Pulmonary artery endothelial cell (primary cell): ENCODE results near the gene SPATA32. TPM values are rescaled to one million over a fixed set of nuclear protein-coding genes. Genes with fewer than 3 reads are reported as not detected.
A peak's percentile ranks its signal among the peaks of the same experiment; 100 is the strongest.

ENCODE experiments used
- DNase-seq: peaks from one replicate; pipeline ENCODE4 v3.0.0-alpha.2; 2011; ENCODE audit warnings: low read depth, low spot score
- total RNA-seq: library from RNA; depleted of rRNA; stranded (reverse); fragments of >200 nt; gene quantifications from 2 replicates; pipeline ENCODE4 v1.2.3, GENCODE V29; 2014

SPATA32 gene
- total RNA-seq, 1 donor from 2014 or later = not detected

DNA sequence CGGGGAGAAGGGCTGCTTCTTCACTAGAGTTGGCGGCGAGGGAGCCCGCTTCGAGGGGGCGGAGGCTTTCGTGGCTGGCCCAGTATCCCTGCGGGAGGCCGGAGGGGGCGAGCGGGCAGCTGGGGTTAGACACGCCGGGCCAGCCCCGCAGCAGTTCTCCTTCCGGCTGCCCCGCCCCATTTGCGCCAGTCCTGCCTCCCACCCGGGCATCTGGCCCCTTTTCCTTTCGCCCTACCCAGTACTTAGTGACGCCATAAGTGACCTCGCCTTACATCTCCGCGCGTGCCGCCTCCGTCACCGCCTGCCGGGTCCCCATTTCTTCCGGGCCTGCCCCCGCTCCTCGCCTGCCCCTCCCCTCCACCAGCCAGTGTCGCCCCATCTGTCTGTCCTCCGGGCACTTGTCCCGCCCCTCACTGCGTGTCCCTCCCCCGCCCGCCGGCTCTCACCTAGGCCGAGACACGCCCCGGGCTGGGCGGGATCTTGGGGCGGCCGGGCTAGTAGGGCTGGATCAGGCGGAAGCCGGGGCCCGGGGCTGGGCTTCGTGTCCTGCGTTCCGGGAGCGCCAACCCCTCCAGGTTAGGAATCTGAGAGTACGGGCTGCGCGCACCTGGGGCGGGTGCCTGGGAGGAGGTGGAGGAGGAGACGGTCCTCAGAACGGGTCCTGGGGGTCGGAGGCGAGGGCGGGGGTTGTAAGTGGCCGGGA, 14.3 kb downstream of the SPATA32 start:
- no peak for DNase-seq

DNA sequence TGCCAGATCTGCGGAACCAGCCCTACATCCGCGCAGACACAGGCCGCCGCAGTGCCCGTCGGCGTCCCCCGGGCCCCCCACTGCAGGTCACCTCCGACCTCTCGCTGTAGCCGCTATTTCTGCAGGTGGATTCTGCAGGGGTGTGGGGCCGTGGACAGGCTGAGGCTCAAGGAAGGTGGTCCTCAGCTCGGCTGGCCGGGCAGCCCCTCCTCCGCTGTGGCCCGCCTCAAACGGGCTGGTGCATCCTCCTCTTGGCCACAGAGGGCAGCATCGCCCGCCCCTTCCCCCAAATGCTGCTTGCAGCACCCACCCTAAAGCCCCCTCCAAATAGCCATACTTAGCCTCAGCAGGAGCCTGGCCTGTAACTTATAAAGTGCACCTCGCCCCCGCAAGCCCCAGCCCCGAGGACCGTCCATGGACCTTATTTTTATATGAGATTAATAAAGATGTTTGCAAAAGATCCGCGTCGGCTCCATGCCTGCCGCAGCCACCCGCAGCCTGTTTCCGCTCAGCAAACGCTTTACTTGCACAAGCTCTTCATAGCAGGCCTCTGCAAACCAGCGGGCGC, 14.9 kb downstream of the SPATA32 start:
- no peak for DNase-seq

DNA sequence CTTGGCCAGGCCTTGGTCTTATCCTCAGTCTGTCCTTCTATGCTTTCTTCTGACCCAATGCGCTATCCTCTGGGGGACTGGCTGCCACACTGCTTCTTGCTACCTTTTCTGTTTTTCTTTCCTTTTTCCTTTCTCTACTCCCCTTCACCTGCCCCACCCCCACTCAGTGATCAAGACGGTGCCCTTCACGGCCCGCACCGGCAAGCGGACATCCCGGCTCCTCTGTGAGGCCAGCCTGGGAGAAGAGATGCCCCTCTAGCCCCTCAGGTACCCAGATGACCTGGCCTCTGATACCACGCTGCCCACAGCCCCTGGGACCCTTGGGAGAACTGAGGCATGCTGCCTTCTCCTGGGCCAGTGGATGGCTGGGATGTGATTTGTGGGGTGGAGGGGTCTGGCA, 15.6 kb downstream of the SPATA32 start:
- no peak for DNase-seq

DNA sequence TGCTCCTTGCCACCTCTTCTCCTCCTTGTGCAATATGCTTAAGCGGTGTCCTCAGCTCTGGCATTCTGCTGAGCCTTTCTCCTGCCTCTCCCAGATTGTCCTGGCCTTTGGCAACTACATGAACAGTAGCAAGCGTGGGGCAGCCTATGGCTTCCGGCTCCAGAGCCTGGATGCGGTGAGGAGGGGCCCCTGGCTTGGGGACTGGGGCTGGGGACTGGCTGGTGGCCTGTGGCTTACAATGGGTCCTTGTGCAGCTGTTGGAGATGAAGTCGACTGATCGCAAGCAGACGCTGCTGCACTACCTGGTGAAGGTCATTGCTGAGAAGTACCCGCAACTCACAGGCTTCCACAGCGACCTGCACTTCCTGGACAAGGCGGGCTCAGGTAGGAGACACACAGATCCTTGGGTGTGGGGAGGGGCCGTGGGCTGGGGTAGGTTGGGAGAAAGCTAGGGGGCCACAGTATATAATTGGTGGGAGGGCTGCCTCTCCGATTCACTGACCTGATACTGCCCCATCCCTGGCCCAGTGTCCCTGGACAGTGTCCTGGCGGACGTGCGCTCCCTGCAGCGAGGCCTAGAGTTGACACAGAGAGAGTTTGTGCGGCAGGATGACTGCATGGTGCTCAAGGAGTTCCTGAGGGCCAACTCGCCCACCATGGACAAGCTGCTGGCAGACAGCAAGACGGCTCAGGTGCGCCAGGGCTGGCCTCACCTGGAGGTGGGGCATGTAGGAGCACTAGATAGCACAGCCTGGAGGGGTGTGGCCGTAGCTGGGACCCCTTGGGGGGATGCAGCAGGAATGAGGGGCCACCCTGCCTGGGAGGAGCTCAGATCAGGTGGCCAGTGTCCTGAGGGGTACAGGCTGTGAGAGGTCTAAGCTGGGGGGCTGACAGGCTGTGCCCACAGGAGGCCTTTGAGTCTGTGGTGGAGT, 16.9 kb downstream of the SPATA32 start:
- DNase-seq = no peak

DNA sequence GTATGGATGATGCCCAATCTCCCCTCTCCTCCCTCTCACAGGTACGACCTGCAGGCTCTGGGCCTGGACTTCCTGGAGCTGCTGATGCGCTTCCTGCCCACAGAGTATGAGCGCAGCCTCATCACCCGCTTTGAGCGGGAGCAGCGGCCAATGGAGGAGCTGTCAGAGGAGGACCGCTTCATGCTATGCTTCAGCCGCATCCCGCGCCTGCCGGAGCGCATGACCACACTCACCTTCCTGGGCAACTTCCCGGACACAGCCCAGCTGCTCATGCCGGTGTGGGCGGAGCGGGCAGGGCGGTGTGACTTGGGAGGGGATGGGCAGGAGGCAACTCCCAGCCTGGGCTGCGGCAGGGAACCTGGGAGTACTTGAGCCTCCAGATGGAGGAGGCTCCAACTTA, 18.1 kb downstream of the SPATA32 start:
- no peak for DNase-seq

DNA sequence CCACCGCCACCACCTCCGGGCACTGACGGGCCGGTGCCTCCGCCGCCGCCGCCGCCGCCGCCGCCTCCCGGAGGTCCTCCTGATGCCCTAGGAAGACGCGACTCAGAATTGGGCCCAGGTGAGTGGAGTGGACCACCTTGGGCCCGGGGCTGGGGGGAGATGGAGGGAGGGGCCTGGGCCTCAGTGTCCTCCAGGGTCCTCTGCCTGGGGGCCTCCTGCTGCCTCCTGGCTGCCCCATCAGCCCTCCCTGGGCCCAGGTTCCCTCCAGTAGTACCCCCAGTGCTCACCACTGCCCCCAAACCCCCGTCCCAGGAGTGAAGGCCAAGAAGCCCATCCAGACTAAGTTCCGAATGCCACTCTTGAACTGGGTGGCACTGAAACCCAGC, 19.9 kb downstream of the SPATA32 start:
- no peak for DNase-seq

DNA sequence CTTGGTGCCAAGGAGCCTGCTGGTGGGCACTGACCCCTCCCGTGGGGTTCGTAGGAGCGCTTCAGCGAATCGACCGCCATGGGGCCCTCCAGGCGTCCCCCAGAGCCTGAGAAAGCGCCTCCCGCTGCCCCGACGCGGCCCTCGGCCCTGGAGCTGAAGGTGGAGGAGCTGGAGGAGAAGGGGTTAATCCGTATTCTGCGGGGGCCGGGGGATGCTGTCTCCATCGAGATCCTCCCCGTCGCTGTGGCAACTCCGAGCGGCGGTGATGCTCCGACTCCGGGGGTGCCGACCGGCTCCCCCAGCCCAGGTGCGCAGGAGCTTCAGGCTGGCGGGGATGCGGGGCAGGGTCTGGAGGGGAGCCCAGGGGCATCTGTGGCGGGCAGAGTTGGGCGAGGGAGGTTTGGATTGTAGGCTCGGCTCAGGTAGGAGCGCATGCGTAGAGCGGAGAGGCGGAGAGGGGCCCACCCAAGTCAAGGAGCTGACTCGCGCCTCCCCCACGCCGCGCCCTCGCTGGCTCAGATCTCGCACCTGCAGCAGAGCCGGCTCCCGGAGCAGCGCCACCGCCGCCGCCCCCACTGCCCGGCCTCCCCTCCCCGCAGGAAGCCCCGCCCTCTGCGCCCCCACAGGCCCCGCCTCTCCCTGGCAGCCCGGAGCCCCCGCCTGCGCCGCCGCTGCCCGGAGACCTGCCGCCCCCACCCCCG, 20.4 kb downstream of the SPATA32 start:
- DNase-seq = no peak

DNA sequence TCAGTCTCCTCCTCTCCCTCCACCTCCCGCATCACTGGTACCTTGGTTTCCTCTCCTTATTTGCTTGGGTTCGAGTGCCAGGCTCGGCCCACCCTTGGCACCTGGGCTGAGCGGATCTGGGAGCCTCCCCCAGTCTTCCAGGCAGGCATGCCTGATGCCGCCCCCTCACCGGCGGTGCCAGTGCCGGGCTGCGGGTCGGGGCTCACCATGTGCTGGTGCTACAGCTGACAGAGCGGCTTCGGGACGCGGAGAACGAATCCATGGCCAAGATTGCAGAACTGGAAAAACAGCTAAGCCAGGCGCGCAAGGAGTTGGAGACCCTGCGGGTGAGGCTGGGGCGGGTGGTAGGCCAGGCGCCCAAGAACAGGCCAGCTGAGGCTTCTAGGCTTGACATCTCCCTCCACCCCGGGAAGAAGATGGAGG, 21.0 kb downstream of the SPATA32 start:
- DNase-seq = no peak

DNA sequence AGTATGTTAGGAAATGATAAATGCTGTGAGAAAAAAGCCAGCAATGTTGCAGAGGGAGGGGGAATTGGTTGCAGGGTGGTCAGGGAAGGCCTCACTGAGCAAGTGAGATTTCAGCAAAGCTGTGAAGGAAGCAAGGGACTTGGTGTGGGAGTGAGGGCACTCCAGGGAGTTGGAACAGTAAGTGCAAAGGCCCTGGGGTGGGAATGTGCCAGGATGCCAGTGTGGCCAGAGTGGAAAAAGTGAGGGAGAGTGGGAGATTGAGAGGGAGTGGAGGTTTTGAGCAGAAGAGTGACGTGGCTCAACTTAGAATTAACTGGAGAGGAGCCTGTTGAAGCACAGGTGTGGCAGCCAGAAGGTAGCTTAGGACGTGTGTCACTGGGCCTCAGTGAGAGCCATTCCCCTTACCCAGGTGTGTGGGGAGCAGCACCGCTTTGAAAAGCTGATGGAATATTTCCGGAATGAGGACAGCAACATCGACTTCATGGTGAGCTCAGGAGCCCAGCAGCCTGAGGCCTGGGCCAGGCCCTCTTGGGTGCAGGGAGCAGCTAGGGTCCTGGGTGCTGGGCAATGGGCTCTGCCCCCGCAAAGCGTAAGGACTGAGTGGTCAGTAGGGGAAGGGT, 23.6 kb downstream of the SPATA32 start:
- no peak for DNase-seq

DNA sequence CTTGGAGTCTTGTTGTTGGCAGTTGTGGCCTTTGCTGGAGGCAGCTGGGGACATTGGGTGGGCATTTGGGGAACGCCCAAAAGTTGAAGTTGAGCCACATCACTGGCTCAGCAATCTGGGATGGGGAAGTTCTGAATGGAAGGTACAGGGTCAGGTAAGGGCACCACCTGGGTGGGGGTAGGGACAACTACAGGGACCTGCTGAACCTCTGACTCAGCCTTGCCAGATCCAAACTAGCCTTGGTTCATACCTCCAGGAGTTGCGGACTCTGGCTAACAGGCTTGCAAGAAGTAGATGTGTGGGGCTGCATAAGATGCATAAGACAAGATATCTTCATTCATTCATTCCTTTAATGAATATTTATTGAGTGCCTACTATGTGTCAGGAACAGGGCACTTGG, 24.2 kb downstream of the SPATA32 start:
- DNase-seq = no peak

DNA sequence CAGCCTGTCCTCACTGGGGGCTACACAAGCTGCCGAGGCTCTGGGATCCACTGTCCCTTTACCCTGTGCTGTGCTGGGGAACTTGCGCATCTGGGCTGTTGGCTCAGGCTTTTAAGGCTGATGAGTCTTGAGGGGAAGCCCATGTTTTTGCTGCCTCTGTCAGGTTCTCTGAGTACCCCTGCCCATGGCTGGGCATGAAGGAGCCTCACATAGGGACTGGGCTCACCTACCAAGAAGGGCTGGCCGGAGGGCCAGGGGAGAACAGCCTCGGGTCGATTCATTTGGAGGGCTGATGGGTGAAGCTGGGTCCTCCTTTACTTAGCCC, 25.6 kb downstream of the SPATA32 start:
- no peak for DNase-seq

DNA sequence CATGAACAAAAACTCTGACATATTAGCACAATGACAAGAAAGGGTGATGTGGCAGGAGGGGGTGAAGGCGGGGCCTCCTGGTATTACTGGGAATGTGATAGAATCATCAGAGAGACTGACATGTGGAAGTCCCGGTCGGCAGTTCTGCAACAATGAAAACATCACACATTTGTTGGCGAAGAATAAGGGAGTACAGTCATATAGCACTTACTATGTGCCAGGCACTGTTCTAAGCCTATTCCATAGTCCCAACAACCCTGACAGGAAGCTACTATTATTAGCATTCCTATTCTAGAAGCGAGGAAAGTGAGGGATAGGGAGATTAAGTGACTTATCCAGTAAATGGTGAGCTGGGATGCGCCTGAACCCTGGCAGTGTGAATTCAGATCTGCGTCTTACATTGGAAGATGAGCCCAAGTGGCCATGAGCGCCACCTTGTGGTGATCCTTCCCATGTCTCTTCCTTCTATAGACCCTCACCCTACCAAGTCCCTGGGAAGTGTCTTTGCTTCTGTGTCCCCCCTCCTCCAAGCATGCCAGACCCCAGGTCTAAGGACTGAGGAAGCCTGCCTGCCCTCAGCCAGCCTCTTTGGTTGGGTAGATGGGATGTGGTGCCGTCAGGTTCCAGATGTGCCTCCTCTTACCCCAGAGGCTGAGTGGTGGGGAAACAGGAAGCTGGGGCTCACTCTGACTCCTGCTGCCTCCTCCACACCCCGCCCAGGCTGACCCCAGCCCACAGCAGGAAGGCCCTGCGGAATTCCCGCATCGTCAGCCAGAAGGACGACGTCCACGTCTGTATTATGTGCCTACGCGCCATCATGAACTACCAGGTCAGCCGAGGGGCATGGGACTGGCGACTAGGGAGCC, 26.2 kb downstream of the SPATA32 start:
- DNase-seq = peak; percentile 37

DNA sequence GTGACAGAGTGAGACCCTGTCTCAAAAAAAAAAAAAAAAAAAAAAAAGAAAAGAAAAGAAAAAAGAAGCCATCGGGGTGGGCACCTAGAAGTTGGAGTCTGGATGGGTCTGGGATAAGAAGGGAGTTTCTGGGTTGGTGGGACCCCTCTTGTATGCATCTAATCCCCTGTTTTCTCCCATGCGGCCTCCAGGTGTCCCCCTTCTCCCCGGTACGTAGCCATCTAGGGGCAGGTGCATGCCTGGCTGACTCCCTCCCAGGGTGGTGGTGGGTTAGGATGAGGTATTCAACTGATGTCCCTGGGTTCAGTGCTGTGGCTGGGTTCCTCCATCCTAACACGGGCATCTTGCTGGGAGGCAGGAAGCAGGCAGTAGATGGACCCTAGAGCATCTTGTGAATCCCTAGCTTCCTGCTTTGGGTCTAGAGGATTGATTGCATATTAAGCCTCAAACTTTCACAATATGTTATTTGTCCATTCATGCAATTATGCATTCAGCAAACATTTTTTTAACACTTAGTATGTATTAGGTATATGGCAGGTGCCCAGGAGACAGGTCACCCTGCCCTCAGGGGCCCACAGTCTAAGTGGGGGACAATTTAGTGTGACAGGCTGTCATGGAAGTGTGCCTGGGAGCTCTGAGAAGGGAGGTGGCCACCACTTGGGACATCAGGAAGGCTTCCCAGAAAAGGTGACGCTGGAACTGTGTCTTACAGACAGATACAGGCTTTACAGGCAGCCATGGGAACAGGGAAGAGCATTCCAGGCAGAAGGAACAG, 27.1 kb downstream of the SPATA32 start:
- no peak for DNase-seq

DNA sequence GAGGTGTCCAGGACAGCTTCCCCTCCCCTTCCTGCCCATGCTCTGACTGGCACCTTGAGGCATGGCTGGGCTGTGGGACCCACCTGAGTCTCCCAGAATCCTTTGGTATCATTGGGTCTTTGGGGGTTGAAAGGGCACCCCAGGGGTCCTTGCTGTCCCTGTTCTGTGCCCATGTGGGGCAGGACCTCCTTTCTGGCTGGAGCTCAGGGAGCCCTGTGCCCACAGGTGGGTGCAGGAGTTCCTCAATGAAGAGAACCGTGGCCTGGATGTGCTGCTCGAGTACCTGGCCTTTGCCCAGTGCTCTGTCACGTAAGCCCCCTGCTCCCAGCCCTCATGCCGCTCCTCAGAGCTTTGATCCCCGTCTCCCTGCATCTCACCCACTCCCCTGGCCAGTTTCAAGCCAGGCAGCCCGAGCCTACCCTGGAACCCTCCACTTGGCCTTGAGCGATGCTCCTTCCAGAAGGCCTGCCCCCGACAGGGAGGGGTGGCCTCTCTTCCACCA, 28.4 kb downstream of the SPATA32 start:
- no peak for DNase-seq

DNA sequence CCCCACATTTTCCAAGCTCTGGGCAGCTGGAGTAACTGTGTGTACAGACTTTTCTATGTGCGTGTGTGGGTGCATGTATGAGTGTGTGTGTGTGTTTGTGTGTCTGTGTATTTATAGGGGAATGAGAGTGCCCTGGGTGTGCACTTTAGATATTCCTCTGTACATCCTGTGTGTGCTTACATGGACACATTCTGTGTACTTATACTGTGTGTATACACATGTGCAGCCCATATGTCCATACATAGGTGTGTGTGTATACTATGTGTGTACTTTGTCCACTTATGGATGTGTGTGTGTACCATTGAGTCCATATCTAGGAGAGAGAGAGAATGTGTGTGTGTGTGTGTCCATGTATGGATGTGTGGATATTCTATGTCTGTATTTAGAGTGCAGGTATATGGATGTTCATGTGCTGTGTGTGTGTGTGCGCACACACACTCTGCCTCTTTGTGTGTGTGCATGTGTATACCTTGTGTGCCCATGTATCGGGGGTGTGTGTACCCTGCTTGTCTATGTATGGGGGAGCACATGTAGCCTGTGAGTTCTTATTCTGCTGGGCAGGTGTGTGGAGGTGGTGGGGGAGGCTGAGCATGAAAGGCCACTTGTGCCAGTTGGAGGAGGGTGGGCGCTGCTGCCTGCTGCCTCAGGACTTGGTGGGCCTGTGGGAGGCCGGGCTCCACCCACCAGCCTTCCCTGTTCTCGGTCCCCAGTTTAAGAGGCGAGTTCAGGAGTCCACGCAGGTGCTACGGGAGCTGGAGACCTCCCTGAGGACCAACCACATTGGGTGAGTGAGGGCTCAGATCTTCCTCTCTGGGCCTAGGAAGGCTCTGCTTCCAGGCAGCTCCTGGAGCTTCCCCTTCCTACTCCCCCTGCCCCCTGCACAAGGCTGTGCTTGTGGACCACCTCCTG, 29.1 kb downstream of the SPATA32 start:
- no peak for DNase-seq

DNA sequence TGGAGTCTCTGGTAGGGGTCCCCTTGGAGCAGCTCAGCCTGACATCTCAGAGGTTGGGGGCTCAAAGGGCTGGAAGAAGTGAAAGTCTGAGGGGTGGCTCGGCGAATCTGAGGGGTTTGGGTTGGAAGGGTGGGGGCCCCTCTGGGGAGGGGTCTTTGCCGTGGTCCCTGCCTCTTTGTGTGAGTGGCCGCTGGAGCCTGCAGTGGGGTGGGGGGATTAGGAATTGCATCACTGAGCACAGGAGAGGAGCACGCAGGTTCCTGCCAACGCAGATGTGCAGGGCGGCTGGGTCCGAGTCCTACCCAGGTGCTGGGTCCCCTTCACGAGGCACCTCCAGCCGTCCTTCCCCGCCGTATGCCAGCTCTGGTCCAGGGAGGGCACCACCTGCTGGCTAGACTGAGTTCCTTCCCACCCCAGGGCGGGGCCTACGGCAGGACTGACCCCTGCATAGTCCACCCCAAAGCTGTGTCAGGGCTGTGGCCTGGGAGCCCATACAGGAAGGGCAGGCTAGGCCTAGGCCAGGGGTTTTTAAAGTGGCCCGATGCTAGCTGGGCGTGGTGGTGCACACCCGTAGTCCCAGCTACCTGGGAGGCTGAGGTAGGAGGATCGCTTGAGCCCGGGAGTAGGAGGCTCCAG, 30.3 kb downstream of the SPATA32 start:
- DNase-seq = no peak

DNA sequence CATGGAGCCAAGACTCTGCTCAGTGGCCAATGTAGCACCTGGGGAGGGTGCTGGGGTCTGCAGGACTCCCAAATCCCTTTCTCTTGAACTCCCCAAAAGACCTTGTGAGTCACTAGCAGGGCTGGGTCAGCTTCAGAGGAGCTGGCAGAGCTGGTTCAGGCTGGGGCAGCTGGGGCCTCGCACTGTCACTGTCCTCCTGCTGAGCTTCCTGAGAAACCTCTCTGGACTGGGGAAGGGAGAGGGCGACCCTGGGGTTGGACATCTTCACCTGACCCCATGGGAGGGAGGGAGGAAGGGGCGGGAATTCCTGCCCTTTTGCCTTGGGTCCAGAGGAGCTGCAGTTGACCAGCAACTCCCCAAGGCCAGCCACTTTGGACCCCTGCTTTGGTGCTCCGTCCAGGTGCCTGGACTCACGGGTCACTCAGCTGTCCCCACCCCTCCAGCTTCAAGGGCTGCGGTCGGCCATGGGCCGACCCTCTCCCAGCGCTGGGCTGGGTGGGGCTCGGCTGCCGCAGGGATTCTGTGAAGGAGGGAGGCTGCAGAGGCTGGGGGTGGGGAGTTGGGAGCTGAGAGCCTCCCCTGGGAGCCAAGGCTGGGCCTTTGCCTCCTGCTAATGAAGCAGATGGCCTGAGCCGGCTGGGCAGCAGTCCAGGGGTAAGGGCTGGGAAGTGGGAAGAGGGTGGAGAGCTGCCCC, 31.0 kb downstream of the SPATA32 start:
- DNase-seq = no peak
